ENCODE data around the gene LZTS3.
"Not testable (repeated sequence)": the region's sequence is repeated elsewhere in the genome, so short reads cannot be mapped to it uniquely, and the experiment has no call there.

Gene LZTS3

GRCh38 chr20:3172933-3173609 is at the start of gene LZTS3:
TSS of gene LZTS3 (minus strand) at chr20:3173549. CDS start at chr20:3167163, 6,386 bp downstream.
- DNase-seq: peak; percentile 48

GRCh38 chr20:3221398-3222226 is 48.3 kb upstream of the LZTS3 start:
- no peak for DNase-seq

DNA sequence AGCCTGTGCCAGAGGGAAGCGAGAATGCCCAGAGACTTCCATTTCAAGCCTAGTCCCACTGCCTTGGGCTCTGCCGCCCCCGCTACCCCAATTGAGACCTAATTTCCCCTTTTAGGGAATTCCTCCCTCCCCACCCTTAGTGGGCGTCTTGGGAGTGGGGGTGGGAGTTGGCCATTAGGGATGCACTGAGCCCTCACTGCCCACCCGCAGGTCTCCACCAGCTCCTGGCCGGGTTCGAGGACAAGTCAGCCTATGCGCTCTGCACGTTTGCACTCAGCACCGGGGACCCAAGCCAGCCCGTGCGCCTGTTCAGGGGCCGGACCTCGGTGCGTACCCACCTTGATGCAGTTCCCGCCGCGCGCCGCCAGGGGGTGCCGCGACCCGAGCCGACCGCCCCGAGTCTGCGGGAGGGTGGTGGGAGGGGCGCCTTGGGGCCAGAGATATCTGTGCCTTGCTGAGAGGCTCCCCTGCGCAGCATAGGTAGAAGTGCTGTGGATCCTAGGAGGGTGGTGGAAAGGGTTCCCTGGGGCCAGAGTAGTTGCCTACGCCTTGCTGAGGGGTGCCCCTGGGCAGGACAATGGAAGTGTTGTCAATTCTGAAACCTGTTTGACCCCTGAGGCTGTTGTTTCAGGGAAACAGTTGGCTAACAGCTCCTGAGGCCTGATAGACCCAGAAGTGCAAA is 45.1 kb upstream of the LZTS3 start:
- DNase-seq: no peak

DNA sequence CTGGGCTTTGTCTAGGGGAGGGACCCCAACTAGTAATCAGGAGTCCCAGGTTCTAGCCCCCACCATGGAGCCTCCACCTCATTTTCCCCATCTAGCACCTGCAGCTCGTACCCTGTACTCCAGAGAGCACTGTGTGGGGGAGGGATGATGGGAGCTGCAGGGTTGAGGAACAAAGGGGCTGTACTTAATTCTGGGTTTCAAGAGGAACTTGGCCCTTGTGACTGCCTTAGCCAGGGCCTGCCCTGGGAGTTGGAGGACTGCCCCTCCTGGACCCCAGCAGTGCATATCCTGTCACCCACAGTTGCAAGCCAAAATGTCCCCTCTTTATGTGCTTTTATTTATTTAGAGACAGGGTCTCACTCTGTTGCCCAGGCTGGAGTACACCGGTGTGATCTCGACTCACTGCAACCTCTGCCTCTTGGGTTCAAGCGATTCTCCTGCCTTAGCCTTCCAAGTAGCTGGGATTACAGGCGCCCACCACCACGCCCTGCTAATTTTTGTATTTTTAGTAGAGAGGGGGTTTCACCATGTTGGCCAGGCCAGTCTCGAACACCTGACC is 42.1 kb upstream of the LZTS3 start:
- not testable (repeated sequence) for DNase-seq

DNA sequence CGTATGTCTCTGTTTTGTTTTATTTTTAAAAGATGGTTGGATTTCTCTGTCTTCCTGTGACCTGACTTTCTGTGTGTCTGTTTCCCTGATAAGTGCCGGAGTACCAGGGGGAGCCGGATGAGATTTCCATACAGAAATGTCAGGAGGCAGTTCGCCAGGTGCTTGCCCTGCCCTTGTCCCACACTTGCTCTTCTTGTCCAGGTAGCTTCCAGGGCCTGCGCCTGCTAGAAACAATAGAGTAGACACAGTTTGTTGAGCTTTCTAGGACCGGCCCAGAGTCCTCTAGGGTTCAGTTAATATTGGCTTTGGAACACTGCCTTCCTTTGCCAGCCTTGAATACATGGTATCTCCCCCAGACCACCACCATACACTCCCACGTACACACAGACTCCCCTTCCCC is 39.9 kb upstream of the LZTS3 start:
- no peak for DNase-seq

- no peak for DNase-seq
These were observed 37.0 kb upstream of the LZTS3 start for GRCh38 chr20:3210346-3210745.

- DNase-seq: no peak
These were observed 36.6 kb upstream of the LZTS3 start for GRCh38 chr20:3209946-3210317.

GRCh38 chr20:3209257-3209945 is 36.1 kb upstream of the LZTS3 start, which contains the start of gene ITPA:
TSS of gene ITPA (plus strand) at chr20:3209498. CDS start at chr20:3209552, 54 bp downstream.
- DNase-seq: no peak

GRCh38 chr20:3208786-3209256 is 35.5 kb upstream of the LZTS3 start:
- DNase-seq: no peak

DNA sequence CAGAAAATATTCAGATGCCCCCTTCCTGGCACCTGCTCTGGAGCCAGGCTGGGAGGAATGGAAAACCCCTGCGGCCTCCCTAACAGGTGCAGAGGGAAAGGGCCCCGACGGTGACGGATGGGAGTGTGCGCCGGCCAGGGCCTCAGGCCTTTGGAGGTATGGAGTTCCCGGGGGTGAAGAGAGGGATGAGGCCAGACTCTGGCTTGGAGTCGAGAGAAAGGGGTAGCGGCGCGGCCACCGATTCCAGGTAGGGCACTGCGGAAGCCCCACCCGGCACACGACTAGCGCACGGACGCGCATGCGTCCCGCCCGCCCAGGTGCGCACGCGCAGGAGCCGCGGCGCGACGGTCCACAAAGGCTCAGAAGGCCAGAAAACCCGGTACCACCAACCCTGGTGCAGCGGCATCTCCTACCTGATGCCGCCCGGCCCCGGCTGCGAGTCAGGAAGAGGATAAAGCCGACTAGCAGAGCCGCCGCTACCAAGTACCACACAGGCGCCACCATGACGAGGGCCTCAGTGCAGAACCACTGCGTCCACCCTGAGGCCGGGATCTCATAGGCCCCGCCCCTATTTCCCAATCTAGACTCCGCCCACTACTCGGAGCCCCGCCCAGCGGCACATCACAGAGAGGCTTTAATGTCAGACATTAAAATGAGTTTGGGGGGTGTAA is 30.9 kb upstream of the LZTS3 start, which contains the start of gene DDRGK1:
DDRGK1 (minus strand) TSS at position 559 of the 671 bp plus-strand sequence; CDS start at position 504, 55 bp downstream.
- peak; percentile 76 for DNase-seq

DNA sequence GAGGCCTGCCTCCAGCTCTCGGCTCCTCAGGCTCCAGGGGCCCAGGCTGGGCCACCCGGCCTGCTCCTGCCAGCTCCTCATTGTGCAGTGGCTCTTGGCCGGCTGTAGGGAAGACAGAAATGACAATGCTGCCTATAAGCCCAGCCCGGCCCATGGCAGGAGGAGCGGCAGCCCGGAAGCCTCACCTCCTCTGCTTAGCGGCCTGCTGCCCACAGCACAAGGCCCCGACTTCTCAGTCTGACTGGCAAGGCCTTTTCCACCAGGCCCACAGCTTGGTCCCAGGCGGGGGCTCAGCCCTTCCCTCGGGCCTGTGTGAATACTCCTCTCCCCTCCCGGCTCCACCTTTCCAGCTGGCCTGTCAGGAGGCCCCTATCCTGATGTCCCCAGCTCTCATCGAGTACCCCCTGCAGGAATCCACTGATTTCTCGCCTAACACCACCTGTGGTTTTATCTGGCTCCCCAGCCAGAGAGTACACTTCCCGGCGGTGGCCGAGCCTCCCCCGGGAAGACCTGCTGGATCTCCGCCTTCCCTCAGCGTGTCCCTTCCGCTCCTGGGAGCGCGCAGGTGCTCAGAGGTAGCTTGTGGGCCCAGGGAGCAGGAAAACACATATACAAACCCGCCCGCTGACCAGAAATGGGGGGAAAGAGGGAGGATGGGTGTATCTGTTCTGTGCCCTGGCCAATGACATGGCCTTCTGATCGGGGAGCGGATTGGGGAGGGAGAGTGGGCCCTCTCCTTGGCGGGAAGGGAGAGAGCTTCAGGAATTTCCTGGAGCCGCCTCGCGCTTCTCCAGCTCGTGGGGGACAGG is 30.2 kb upstream of the LZTS3 start:
- no peak for DNase-seq

GRCh38 chr20:3202965-3203314 is 29.6 kb upstream of the LZTS3 start:
- DNase-seq: no peak

DNA sequence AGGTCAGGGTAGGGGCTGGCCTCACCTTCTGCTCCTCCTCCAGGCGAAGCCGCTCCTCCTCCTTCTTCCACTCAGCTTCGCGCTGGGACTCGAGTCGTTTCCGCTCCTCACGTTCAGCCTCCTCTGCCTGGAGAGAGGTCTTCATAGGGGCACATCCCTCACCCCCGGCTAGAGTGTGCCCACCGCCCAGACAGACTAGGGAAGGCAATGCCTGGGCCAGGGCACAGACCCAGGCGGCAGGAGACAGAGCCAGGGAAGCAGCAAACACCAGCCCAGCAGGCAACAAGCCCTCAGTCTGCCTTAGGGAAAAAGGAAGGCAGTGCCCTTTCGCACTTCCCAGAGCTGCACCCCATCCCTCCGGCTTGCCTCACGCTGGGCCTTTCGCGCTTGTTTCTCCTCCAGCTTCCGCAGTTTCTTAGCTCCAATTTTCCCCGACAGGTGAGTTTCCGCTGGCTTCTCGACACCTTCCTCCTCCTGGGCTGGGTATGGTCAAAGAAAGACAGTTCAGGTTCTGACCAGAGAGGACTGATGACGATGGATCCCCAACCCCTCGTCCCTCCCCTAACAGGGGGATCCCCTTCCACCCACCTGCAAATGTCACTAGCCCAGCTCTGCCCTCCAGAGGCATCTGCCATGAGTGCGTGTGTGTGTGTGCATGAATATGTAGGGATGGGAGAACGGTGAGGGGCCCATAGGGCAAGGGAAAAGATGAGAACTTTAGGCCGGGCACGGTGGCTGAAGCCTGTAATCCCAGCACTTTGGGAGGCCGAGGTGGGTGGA is 26.8 kb upstream of the LZTS3 start:
- no peak for DNase-seq

DNA sequence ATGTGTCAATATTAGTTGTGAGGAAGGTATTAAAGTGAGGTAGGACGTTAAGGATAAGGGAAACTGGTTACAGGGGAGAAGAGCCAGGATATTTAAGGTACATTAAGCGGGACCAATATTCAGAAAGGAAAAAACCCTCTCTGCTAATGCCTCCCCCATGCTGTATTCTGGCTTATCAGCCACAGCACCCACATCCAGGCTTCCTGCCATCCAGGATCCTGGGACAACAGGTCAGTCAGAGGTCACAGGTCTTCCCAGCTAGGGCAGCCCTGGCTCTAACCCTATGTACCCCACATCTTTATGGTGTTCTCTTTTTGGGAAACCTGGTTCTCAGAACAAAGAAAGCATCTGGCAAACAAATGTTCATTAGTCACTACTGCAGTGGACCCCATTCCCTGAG is 25.9 kb upstream of the LZTS3 start:
- DNase-seq: no peak

DNA sequence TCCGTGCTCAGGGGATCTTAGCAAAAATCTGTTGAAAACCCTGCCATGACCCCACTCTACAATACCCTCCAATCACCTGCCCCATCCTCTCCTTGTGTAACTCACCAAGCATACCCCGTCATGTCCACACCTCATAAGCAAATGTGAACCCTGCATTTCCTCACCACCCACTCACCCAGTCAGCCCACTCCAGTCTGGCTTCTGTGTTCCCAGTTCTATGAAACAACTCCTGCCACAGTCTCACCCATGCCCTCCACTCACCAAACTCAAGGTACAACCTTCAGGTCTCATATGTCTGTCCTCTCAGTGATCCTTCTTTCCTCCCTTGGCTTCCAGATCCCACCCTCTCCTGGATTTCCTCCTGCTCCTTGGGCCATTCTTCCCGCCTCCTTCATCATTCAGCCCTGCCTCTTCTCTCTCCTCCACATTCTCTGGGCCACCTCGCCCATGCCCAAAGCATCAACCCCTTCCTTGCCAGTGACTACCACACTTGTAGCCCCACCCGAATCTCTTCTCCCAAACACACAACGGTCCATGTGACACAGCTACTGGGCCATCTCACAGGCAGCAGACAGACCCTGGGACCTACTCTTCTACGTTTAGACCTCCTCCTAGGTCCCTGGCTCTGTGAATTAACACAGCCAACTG is 22.4 kb upstream of the LZTS3 start:
- no peak for DNase-seq

GRCh38 chr20:3194617-3195280 is 21.4 kb upstream of the LZTS3 start:
- DNase-seq: no peak

DNA sequence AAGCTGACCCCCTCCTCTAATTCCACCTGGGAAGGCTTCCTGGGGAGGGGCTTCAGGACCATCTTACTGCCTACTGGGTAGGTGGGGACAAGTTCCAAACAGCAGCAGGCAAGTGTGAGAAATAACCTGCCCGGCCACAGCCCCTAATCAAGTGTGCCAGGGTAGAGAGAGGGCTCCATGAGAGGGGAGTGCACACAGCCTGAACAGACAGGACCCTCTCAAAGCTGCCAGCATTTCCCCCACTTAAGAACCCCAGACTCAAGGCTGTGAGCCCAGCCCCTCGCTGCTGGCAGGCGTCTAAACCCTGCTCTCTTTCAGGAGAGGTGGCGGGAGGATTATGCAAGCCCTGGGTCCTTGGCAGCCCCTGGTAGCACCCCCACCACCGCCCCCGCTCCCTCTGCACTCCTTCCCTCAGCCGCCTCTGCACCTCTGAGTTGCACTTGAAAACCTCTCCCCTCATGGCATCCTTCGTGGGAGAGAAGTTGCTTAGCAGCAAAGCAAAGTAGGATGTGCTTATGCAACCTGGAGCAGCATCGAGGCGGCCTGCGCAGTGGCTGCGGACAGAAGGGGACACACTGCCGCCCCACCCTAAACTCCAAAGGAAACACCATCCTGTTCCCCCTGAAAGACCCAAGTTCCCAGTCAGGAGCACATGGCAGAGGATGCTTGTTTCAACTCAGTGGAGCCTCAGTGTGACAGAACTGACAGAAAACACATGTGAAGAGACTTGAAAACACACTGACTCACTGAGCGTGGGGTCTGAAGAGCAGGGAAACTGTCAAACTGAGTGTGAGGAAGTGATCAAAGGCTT is 20.7 kb upstream of the LZTS3 start:
- no peak for DNase-seq

Measured in GOT3 (cell line).